Nephron (organoid): ENCODE data around the gene LEF1.
A peak's percentile ranks its signal among the peaks of the same experiment; 100 is the strongest.

Source experiments
- H3K27ac Mint-ChIP-seq, 3 experiments: 2 replicates each; pipeline ENCODE4 v1.8.0; 2020; ENCODE audit warnings: mixed read lengths in 3 of 3, mild to moderate bottlenecking in 2 of 3, moderate library complexity in 1 of 3
- H3K27me3 Mint-ChIP-seq: 2 replicates; pipeline ENCODE4 v1.8.0; 2021; ENCODE audit warnings: low read depth, mild to moderate bottlenecking, moderate library complexity, mixed read lengths
- H3K36me3 Mint-ChIP-seq: 2 replicates; pipeline ENCODE4 v1.8.0; 2020; ENCODE audit warnings: low read depth, mixed read lengths
- H3K4me1 Mint-ChIP-seq: 2 replicates; pipeline ENCODE4 v1.8.0; 2020; ENCODE audit warnings: mixed read lengths
- H3K4me3 Mint-ChIP-seq, 3 experiments: 2 replicates each; pipeline ENCODE4 v1.8.0; 2020; ENCODE audit warnings: mild to moderate bottlenecking in 3 of 3, mixed read lengths in 3 of 3, moderate library complexity in 2 of 3
- H3K9me3 Mint-ChIP-seq: 2 replicates; pipeline ENCODE4 v1.8.0; 2020; ENCODE audit warnings: mixed read lengths
- CTCF ChIP-seq, 3 experiments: fragments of 200-600 bp; sonication (generic); IDR thresholded peaks; one replicate each; pipeline ENCODE4 v1.5.0; 2021; ENCODE audit warnings: antibody characterized with exemption in 3 of 3; ENCODE audit not compliant: unreplicated experiment in 3 of 3

The LEF1 gene

DNA sequence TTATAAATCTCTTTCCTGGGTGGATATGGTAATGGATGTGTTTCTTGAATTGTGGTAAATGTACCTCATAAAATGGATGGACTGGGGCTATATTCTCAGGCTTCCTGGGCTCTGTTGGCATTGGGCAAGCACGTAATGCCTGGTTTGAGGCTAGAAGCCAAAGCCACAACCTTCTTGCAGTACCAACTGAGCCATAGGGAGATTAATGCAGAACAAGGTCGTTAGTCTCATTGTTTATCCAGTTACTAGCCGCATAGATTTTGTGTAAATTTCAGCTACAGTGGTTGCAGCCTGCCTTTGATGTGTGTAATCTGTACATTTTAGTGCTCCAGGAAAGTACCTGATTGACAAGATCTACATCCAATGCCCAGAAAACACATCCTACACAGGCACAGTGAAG, 7.2 kb upstream of the LEF1 start:
- Mint-ChIP-seq H3K36me3 (no peaks in the 10 kb centered on the region), H3K27ac (peak overlapping the region in 2 of 3 experiments; percentile 7 to 8), H3K4me1 (peaks cover 21% of the 10 kb centered on the region), H3K4me3 (peak overlapping the region in 1 of 3 experiments; percentile 48), H3K27me3 (peaks cover 24% of the 10 kb centered on the region), H3K9me3 (no peaks in the 10 kb centered on the region)
- no peak for TF ChIP-seq CTCF (IDR thresholded peaks at IDR 0.05; ENCODE audit: unreplicated experiment in 3 of 3)

GRCh38 chr4:108174856-108175255, 6.1 kb upstream of the LEF1 start:
- no peaks in the 10 kb centered on the region for H3K36me3 Mint-ChIP-seq
- H3K9me3 Mint-ChIP-seq = no peaks in the 10 kb centered on the region
- no peak overlapping the region for H3K4me3 Mint-ChIP-seq
- no peak for TF ChIP-seq CTCF (IDR thresholded peaks at IDR 0.05; ENCODE audit: unreplicated experiment in 3 of 3)
- peaks cover 32% of the 10 kb centered on the region for H3K4me1 Mint-ChIP-seq
- H3K27ac Mint-ChIP-seq = peak overlapping the region in 2 of 3 experiments; percentile 96 to 97
- H3K27me3 Mint-ChIP-seq = peaks cover 35% of the 10 kb centered on the region

- Mint-ChIP-seq H3K36me3 (no peaks in the 10 kb centered on the region), H3K4me3 (peak overlapping the region; percentile 88 to 100 (median 90)), H3K27me3 (peaks cover 46% of the 10 kb centered on the region), H3K9me3 (no peaks in the 10 kb centered on the region), H3K4me1 (peaks cover 43% of the 10 kb centered on the region), H3K27ac (peak overlapping the region; percentile 90 to 97 (median 96))
- no peak for TF ChIP-seq CTCF (IDR thresholded peaks at IDR 0.05; ENCODE audit: unreplicated experiment in 3 of 3)
Measured at GRCh38 chr4:108173599-108174057, 4.9 kb upstream of the LEF1 start.

DNA sequence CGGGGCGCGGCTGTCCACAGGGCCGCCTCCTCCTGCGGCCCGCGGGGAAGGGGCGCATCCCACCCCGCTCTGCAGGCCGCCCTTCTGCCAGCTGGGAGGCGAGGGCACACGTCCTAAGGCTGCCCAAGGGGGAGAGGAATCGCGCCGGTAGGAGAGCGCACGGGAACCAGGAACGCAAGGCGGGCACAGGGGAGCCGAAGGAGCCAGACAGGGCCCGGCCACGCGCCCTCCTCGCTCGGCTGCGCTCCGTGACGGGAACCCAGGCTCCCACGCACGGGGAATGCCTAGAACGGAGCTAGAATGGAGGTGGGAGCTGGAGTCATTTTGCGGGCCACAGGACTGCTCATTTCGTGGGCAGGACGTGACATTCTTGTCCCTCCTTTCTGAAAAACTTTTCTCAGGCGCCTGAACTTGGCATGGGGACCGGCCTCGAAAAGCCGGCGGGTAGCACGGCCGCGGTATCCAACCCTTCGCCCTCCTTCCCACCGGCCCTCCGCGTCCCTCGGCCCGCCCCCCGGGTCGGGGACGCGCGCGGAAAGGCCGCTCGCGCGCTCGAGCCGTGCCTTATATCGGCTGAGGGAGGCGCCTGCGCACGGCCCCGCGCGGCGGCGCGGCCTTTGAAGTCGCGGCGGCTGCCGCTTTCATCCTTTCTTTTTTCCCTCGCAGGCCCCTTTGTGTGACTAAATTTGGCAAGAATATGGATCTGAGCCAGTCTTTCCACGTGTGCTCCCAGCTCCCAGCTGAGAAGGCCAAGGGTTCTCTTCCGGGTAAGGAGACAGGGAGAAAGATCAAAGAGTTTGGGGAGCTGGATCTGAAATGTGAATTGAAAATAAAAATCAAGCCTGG, 4.2 kb upstream of the LEF1 start:
- peak overlapping the region; percentile 88 to 100 (median 90) for H3K4me3 Mint-ChIP-seq
- peak overlapping the region; percentile 90 to 97 (median 96) for H3K27ac Mint-ChIP-seq
- H3K9me3 Mint-ChIP-seq = no peaks in the 10 kb centered on the region
- peaks cover 52% of the 10 kb centered on the region for H3K27me3 Mint-ChIP-seq
- peak in 1 of 3 experiments; percentile 8 for TF ChIP-seq CTCF (IDR thresholded peaks at IDR 0.05; ENCODE audit: unreplicated experiment in 3 of 3)
- no peaks in the 10 kb centered on the region for H3K36me3 Mint-ChIP-seq
- H3K4me1 Mint-ChIP-seq = peaks cover 43% of the 10 kb centered on the region

GRCh38 chr4:108172231-108172752, 3.6 kb upstream of the LEF1 start:
- H3K9me3 Mint-ChIP-seq = no peaks in the 10 kb centered on the region
- H3K27me3 Mint-ChIP-seq = peaks cover 56% of the 10 kb centered on the region
- H3K36me3 Mint-ChIP-seq = no peaks in the 10 kb centered on the region
- peak; percentile 14 to 40 (median 32) for TF ChIP-seq CTCF (IDR thresholded peaks at IDR 0.05; ENCODE audit: unreplicated experiment in 3 of 3)
- peak overlapping the region; percentile 21 to 73 (median 39) for H3K27ac Mint-ChIP-seq
- H3K4me3 Mint-ChIP-seq = peak overlapping the region; percentile 84 to 100 (median 91)
- H3K4me1 Mint-ChIP-seq = peaks cover 43% of the 10 kb centered on the region
